ENCODE measurements around the gene ANKRD13B. TPM values are rescaled to one million over a fixed set of nuclear protein-coding genes. Genes with fewer than 3 reads are reported as not detected.

Gene ANKRD13B
- total RNA-seq, 2 donors from 2014 or later, result 2.2 to 2.6 TPM

GRCh38 chr17:29643817-29644160 lies 50.9 kb downstream of the ANKRD13B start:
- whole genome bisulfite sequencing, 2 experiments (ENCODE audit: insufficient coverage in 1 of 2, insufficient read length in 1 of 2), result 100% methylated on average over 1 of the region's 1 CpG
- Mint-ChIP-seq H3K9me3 (no peaks in the 10 kb centered on the region), H3K4me3 (no peak overlapping the region), H3K27ac (peak overlapping the region; percentile 48), H3K4me1 (peaks cover 4% of the 10 kb centered on the region), H3K36me3 (ENCODE audit: low read depth) (no peaks in the 10 kb centered on the region), H3K27me3 (ENCODE audit: insufficient read depth) (no peaks in the 10 kb centered on the region)
- DNase-seq, result no peak
- Histone ChIP-seq H3K27ac (ENCODE audit: low read depth, low read length) (no peak overlapping the region), H3K27me3 (ENCODE audit: control insufficient read depth, insufficient read depth, low read length, poor library complexity, severe bottlenecking) (no peaks in the 10 kb centered on the region), H3K4me3 (ENCODE audit: low read length) (no peak overlapping the region), H3K4me1 (ENCODE audit: control insufficient read depth, insufficient read depth, low read length) (no peaks in the 10 kb centered on the region), H3K9me3 (ENCODE audit: control insufficient read depth, low read length) (no peaks in the 10 kb centered on the region), H3K36me3 (ENCODE audit: control insufficient read depth, insufficient read depth, low read length) (no peaks in the 10 kb centered on the region), H3K9ac (ENCODE audit: extremely low read depth, low read length, poor library complexity, severe bottlenecking) (no peak overlapping the region)
- TF ChIP-seq, protein P1, sequence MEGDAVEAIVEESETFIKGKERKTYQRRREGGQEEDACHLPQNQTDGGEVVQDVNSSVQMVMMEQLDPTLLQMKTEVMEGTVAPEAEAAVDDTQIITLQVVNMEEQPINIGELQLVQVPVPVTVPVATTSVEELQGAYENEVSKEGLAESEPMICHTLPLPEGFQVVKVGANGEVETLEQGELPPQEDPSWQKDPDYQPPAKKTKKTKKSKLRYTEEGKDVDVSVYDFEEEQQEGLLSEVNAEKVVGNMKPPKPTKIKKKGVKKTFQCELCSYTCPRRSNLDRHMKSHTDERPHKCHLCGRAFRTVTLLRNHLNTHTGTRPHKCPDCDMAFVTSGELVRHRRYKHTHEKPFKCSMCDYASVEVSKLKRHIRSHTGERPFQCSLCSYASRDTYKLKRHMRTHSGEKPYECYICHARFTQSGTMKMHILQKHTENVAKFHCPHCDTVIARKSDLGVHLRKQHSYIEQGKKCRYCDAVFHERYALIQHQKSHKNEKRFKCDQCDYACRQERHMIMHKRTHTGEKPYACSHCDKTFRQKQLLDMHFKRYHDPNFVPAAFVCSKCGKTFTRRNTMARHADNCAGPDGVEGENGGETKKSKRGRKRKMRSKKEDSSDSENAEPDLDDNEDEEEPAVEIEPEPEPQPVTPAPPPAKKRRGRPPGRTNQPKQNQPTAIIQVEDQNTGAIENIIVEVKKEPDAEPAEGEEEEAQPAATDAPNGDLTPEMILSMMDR (conservative IDR thresholded peaks at IDR 0.05), result no peak

DNA sequence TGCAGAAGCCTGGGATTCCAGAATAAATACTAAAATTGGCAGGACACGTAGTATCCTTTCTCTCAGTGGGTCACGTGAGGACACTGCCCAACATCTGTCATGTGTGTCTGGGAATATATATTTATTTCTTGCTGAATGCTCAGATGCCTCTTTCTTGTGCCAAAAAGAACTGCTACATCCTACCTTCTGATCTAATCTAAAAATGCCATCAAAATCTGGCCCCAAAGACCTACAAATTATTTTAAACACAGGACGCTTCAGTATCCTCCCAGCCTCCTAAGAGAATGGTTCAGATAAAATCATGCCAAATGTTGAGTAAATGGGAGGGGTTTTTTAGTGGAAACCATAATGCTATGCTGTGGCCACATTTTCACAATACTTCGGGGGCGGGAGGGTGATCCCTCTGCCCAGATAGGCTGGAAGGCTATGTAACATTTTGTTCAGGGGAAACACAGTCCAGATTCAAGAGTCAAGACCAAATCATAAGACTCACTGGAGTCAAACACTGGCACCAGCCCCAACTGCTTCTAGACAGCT lies 52.7 kb downstream of the ANKRD13B start:
- Histone ChIP-seq H3K9me3 (ENCODE audit: control insufficient read depth, low read length) (no peaks in the 10 kb centered on the region), H3K27ac (ENCODE audit: low read depth, low read length) (no peak overlapping the region), H3K4me3 (ENCODE audit: low read length) (no peak overlapping the region), H3K4me1 (ENCODE audit: control insufficient read depth, insufficient read depth, low read length) (no peaks in the 10 kb centered on the region), H3K36me3 (ENCODE audit: control insufficient read depth, insufficient read depth, low read length) (no peaks in the 10 kb centered on the region), H3K27me3 (ENCODE audit: control insufficient read depth, insufficient read depth, low read length, poor library complexity, severe bottlenecking) (no peaks in the 10 kb centered on the region), H3K9ac (ENCODE audit: extremely low read depth, low read length, poor library complexity, severe bottlenecking) (no peak overlapping the region)
- Mint-ChIP-seq H3K27me3 (ENCODE audit: insufficient read depth) (no peaks in the 10 kb centered on the region), H3K4me1 (no peaks in the 10 kb centered on the region), H3K4me3 (no peak overlapping the region), H3K27ac (no peak overlapping the region), H3K36me3 (ENCODE audit: low read depth) (no peaks in the 10 kb centered on the region), H3K9me3 (no peaks in the 10 kb centered on the region)
- WGBS, 2 experiments (ENCODE audit: insufficient coverage in 1 of 2, insufficient read length in 1 of 2), result 87 to 100% methylated on average over 3 to 5 of the region's 5 CpGs
- no peak for DNase-seq
- TF ChIP-seq, protein P1 (conservative IDR thresholded peaks at IDR 0.05), result no peak

DNA sequence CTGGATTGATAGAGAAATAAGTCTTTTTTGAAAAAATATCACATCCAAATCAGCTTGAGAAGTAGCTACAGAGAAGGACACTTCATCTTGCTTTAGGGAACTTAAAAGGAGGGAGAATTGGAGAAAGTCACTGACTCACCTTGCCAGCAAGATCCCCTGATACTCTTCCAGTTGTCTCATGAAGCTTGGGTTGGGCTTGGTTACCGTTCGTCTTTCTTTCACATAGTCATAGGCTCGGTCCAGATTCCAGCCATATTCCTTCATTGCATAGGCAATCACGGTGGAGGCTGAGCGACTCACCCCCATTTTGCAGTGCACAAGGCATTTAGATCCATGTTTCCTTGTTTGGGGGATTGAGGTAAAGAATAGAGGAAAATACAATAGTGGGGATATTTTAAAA lies 55.1 kb downstream of the ANKRD13B start:
- no peak for DNase-seq
- Histone ChIP-seq H3K27me3 (ENCODE audit: control insufficient read depth, insufficient read depth, low read length, poor library complexity, severe bottlenecking) (no peaks in the 10 kb centered on the region), H3K9ac (ENCODE audit: extremely low read depth, low read length, poor library complexity, severe bottlenecking) (no peak overlapping the region), H3K4me3 (ENCODE audit: low read length) (no peak overlapping the region), H3K27ac (ENCODE audit: low read depth, low read length) (no peak overlapping the region), H3K9me3 (ENCODE audit: control insufficient read depth, low read length) (no peaks in the 10 kb centered on the region), H3K4me1 (ENCODE audit: control insufficient read depth, insufficient read depth, low read length) (no peaks in the 10 kb centered on the region), H3K36me3 (ENCODE audit: control insufficient read depth, insufficient read depth, low read length) (no peaks in the 10 kb centered on the region)
- H3K4me1 Mint-ChIP-seq, result no peaks in the 10 kb centered on the region
- H3K9me3 Mint-ChIP-seq, result no peaks in the 10 kb centered on the region
- TF ChIP-seq, protein P1 (conservative IDR thresholded peaks at IDR 0.05), result no peak
- no peaks in the 10 kb centered on the region for H3K27me3 Mint-ChIP-seq (ENCODE audit: insufficient read depth)
- H3K27ac Mint-ChIP-seq, result no peak overlapping the region
- H3K4me3 Mint-ChIP-seq, result no peak overlapping the region
- H3K36me3 Mint-ChIP-seq (ENCODE audit: low read depth), result no peaks in the 10 kb centered on the region
- WGBS, 2 experiments (ENCODE audit: insufficient coverage in 1 of 2, insufficient read length in 1 of 2), result 95 to 100% methylated on average over 2 to 5 of the region's 5 CpGs

Data from endodermal cell (in vitro differentiated cells).